ENCODE results near the gene COL4A3.

The COL4A3 gene

DNA sequence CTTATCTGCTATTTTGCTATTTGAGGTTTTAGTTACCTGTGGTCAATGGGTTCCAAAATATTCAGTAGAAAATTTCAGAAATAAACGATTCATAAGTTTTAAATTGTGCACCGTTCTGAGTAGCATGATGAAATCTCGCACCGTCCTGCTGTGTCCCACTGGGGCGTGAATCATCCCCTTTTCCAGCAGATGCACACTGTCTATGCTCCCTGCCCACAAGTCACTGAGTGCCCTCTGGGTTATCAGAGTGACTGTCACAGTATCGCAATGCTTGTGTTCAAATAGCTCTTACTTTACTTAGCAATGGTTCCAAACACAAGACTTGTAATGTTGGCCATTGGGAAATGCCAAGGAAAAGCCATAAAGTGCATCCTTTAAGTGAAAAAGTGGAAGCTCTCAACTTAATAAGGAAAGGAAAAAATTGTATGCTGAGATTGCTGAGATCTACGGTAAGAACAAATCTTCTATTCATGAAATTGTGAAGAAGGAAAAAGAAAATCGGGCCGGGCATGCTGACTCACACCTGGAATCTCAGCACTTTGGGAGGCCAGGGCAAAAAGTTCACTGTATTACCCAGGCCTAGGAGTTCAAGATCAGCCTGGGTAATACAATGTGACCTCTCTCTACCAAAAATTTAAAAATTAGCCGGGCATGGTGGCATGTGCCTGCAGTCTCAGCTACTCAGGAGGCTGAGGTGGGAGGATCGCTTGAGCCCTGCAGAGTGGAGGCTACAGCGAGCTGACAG is 13.3 kb downstream of the COL4A3 start:
- no peak overlapping the region for H3K4me3 ChIP-seq (ENCODE audit: low read length)
- DNase-seq (ENCODE audit: low read depth), result no peak
- TF ChIP-seq, protein P1, sequence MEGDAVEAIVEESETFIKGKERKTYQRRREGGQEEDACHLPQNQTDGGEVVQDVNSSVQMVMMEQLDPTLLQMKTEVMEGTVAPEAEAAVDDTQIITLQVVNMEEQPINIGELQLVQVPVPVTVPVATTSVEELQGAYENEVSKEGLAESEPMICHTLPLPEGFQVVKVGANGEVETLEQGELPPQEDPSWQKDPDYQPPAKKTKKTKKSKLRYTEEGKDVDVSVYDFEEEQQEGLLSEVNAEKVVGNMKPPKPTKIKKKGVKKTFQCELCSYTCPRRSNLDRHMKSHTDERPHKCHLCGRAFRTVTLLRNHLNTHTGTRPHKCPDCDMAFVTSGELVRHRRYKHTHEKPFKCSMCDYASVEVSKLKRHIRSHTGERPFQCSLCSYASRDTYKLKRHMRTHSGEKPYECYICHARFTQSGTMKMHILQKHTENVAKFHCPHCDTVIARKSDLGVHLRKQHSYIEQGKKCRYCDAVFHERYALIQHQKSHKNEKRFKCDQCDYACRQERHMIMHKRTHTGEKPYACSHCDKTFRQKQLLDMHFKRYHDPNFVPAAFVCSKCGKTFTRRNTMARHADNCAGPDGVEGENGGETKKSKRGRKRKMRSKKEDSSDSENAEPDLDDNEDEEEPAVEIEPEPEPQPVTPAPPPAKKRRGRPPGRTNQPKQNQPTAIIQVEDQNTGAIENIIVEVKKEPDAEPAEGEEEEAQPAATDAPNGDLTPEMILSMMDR (IDR thresholded peaks at IDR 0.05; ENCODE audit: insufficient read depth, low read depth, low read length, missing control alignments), result no peak

GRCh38 chr2:227179988-227180685 is 15.7 kb downstream of the COL4A3 start:
- no peak overlapping the region for H3K4me3 ChIP-seq (ENCODE audit: low read length)
- TF ChIP-seq, protein P1 (IDR thresholded peaks at IDR 0.05; ENCODE audit: insufficient read depth, low read depth, low read length, missing control alignments), result no peak
- DNase-seq (ENCODE audit: low read depth), result no peak

- TF ChIP-seq, protein P1 (IDR thresholded peaks at IDR 0.05; ENCODE audit: insufficient read depth, low read depth, low read length, missing control alignments), result no peak
- no peak overlapping the region for H3K4me3 ChIP-seq (ENCODE audit: low read length)
- no peak for DNase-seq (ENCODE audit: low read depth)
These were observed 16.3 kb downstream of the COL4A3 start for GRCh38 chr2:227180770-227181169.

DNA sequence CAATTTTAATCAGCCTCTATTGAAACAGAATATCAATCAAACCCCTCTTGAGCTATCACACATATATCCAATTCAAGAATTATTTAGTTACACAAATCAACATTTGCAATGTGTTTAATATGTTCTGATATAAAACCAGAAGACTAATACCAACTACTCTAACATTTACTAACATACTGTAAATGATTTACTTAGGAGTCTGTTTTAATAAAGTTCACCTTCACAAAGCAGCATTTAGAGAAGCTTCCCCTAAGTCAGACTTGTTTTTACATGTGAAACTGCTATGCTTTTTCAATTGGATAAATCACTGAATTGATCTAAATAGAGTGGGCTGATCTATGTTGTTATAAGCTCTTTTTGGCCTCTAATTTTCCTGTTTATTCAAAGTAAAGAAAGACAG is 18.3 kb downstream of the COL4A3 start:
- TF ChIP-seq, protein P1 (IDR thresholded peaks at IDR 0.05; ENCODE audit: insufficient read depth, low read depth, low read length, missing control alignments), result no peak
- no peak overlapping the region for H3K4me3 ChIP-seq (ENCODE audit: low read length)
- DNase-seq (ENCODE audit: low read depth), result no peak

- TF ChIP-seq, protein P1 (IDR thresholded peaks at IDR 0.05; ENCODE audit: insufficient read depth, low read depth, low read length, missing control alignments), result no peak
- H3K4me3 ChIP-seq (ENCODE audit: low read length), result no peak overlapping the region
- DNase-seq (ENCODE audit: low read depth), result no peak
These were observed 19.4 kb downstream of the COL4A3 start for GRCh38 chr2:227183657-227184367.

- H3K4me3 ChIP-seq (ENCODE audit: low read length), result no peak overlapping the region
- TF ChIP-seq, protein P1 (IDR thresholded peaks at IDR 0.05; ENCODE audit: insufficient read depth, low read depth, low read length, missing control alignments), result no peak
- DNase-seq (ENCODE audit: low read depth), result no peak
These were observed 21.3 kb downstream of the COL4A3 start for GRCh38 chr2:227185615-227186232.
